Vagina (tissue), 2 donors: Measurements from ENCODE around the gene TMTC3. TPM values are rescaled to one million over a fixed set of nuclear protein-coding genes. Genes with fewer than 3 reads are reported as not detected.
A peak's percentile ranks its signal among the peaks of the same experiment; 100 is the strongest.

Experiments
- DNase-seq, 2 donors: peaks; one replicate each; pipeline ENCODE4 v3.0.0-alpha.2; 2017; ENCODE audit errors: extremely low spot score in 2 of 2
- H3K27ac ChIP-seq: fragments of 200-600 bp; sonication (generic); one replicate; pipeline ENCODE4 v1.5.1; 2019
- H3K27me3 ChIP-seq: fragments of 200-600 bp; sonication (generic); one replicate; pipeline ENCODE4 v1.5.1; 2019
- H3K36me3 ChIP-seq, 2 donors: fragments of 200-600 bp; sonication (generic); one replicate each; pipeline ENCODE4 v1.5.1; 2017 to 2019
- H3K4me1 ChIP-seq: fragments of 200-600 bp; sonication (generic); one replicate; pipeline ENCODE4 v1.5.1; 2019
- H3K4me3 ChIP-seq, 2 donors: fragments of 200-600 bp; sonication (generic); 1 replicate in 1 of 2; 2 replicates in 1 of 2; pipeline ENCODE4 v1.5.1; 2016 to 2019
- H3K9me3 ChIP-seq: fragments of 200-600 bp; sonication (generic); one replicate; pipeline ENCODE4 v1.5.1; 2019
- POLR2A ChIP-seq, 2 donors: fragments of 450-650 bp; IDR thresholded peaks; one replicate each; pipeline ENCODE4 v1.6.1; 2017; ENCODE audit warnings: antibody characterized with exemption in 2 of 2, mild to moderate bottlenecking in 2 of 2, moderate library complexity in 2 of 2
- POLR2AphosphoS5 ChIP-seq, 2 donors: sonication (generic); formaldehyde crosslinking; IDR thresholded peaks; one replicate each; pipeline ENCODE4 v1.9.0; 2017; ENCODE audit warnings: antibody characterized with exemption in 2 of 2, mild to moderate bottlenecking in 2 of 2, low read depth in 1 of 2; ENCODE audit not compliant: insufficient read depth in 1 of 2
- intact Hi-C: fragments of 100-400 bp; cut with DNase I; formaldehyde crosslinking; loops from one replicate; pipeline ENCODE4 v1.15.1; 2023
- total RNA-seq: library from RNA; depleted of rRNA; stranded (reverse); fragments of >200 nt; gene quantifications from one replicate; pipeline ENCODE4 v1.2.3, GENCODE V29; 2016
- TF ChIP-seq, protein P1 (sequence below), 3 experiments: fragments of 450-650 bp in 2 of 3; fragments of 200-600 bp in 1 of 3; sonication (generic) in 1 of 3; IDR thresholded peaks; one replicate each; pipeline ENCODE4 v1.5.1; 2017 to 2019; ENCODE audit warnings: antibody characterized with exemption in 3 of 3, mild to moderate bottlenecking in 2 of 3, moderate library complexity in 2 of 3

The TMTC3 gene
- total RNA-seq, 1 donor from 2014 or later, result 14.2 TPM

DNA sequence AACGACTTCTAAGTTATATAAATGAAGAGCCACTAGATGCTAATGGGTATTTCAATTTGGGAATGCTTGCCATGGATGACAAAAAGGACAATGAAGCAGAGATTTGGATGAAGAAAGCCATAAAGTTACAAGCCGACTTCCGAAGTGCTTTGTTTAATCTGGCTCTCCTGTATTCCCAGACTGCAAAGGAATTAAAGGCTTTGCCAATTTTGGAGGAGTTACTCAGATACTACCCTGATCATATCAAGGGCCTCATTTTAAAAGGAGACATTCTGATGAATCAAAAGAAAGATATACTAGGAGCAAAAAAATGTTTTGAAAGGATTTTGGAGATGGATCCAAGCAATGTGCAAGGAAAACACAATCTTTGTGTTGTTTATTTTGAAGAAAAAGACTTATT lies 52.8 kb downstream of the TMTC3 start:
- intact Hi-C loops, result no loop called here
- H3K27me3 ChIP-seq, result no peaks in the 10 kb centered on the region
- TF ChIP-seq POLR2AphosphoS5 (IDR thresholded peaks at IDR 0.05; ENCODE audit: insufficient read depth in 1 of 2, low read depth in 1 of 2) (no peak), POLR2A (IDR thresholded peaks at IDR 0.05) (no peak)
- TF ChIP-seq, protein P1, sequence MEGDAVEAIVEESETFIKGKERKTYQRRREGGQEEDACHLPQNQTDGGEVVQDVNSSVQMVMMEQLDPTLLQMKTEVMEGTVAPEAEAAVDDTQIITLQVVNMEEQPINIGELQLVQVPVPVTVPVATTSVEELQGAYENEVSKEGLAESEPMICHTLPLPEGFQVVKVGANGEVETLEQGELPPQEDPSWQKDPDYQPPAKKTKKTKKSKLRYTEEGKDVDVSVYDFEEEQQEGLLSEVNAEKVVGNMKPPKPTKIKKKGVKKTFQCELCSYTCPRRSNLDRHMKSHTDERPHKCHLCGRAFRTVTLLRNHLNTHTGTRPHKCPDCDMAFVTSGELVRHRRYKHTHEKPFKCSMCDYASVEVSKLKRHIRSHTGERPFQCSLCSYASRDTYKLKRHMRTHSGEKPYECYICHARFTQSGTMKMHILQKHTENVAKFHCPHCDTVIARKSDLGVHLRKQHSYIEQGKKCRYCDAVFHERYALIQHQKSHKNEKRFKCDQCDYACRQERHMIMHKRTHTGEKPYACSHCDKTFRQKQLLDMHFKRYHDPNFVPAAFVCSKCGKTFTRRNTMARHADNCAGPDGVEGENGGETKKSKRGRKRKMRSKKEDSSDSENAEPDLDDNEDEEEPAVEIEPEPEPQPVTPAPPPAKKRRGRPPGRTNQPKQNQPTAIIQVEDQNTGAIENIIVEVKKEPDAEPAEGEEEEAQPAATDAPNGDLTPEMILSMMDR (IDR thresholded peaks at IDR 0.05), result no peak
- H3K4me3 ChIP-seq, result no peak overlapping the region
- no peaks in the 10 kb centered on the region for H3K9me3 ChIP-seq
- no peak overlapping the region for H3K27ac ChIP-seq
- H3K4me1 ChIP-seq, result no peaks in the 10 kb centered on the region
- no peak for DNase-seq
- peaks cover 0 to 4% of the 10 kb centered on the region in 2 donors for H3K36me3 ChIP-seq

DNA sequence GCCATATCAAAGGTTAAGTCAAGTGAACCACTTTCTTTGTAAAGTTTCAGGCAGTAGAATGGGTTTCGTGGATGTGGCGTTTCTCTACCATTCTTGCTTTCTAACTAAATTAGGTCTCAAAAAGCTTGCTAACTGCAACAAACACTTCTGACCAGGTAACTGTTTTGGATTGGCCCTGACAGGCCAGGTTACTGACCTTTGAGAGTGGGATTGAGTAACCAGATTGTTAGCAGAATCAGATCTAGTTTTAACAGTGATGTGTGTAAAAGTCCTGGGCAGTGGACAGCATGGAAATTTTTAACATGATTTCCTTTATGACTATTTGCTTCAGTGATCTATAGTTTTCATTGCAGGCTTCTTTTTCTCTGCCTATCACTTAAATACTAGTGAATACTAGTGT lies 57.9 kb downstream of the TMTC3 start:
- Histone ChIP-seq H3K9me3 (no peaks in the 10 kb centered on the region), H3K4me3 (no peak overlapping the region), H3K27ac (no peak overlapping the region), H3K36me3 (peaks cover 0 to 4% of the 10 kb centered on the region in 2 donors), H3K27me3 (no peaks in the 10 kb centered on the region), H3K4me1 (no peaks in the 10 kb centered on the region)
- TF ChIP-seq POLR2AphosphoS5 (IDR thresholded peaks at IDR 0.05; ENCODE audit: insufficient read depth in 1 of 2, low read depth in 1 of 2), result no peak
- no peak for TF ChIP-seq POLR2A (IDR thresholded peaks at IDR 0.05)
- TF ChIP-seq, protein P1 (IDR thresholded peaks at IDR 0.05), result no peak
- no peak for DNase-seq
- intact Hi-C loops, result no loop called here

DNA sequence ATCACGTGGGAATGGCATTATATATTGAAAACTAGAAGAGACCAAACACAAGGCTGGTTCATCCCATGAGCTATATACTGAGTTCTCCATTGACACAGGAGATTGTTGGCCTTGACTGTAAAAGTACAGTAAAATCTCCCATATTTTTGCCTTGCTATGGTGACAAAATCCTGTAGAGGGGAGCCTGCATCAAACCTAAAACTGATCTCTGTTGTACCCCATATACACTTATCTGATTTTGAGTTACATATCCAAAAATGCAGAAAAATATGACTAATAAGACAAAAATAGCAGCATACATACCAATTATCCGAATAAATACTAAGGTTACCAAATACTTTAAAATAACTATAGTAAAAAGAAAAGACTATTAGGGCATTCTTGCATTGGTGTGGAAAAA lies 60.4 kb downstream of the TMTC3 start:
- Histone ChIP-seq H3K27me3 (no peaks in the 10 kb centered on the region), H3K27ac (no peak overlapping the region), H3K4me1 (no peaks in the 10 kb centered on the region), H3K36me3 (no peaks in the 10 kb centered on the region), H3K9me3 (no peaks in the 10 kb centered on the region), H3K4me3 (no peak overlapping the region)
- intact Hi-C loops, result no loop called here
- no peak for TF ChIP-seq POLR2AphosphoS5 (IDR thresholded peaks at IDR 0.05; ENCODE audit: insufficient read depth in 1 of 2, low read depth in 1 of 2)
- no peak for TF ChIP-seq POLR2A (IDR thresholded peaks at IDR 0.05)
- TF ChIP-seq, protein P1 (IDR thresholded peaks at IDR 0.05), result no peak
- DNase-seq, result no peak

DNA sequence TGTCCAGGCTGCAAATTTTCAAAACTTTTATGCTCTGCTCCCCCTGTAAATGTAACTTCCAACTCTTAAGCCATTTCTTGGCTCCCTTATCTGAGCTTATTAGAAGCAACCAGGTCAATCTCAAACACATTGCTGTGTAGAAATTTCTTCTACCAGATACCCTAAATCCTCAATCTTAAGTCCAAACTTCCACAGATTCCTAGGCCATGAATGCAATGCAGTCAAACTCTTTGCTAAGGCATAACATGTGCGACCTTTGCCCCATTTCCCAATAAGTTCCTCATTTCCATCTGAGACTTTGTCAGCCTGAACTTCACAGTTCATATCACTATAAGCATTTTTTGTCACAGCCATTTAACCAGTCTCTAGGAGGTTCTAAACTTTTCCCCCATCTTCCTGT lies 64.5 kb downstream of the TMTC3 start:
- no peaks in the 10 kb centered on the region for H3K4me1 ChIP-seq
- no peak for DNase-seq

DNA sequence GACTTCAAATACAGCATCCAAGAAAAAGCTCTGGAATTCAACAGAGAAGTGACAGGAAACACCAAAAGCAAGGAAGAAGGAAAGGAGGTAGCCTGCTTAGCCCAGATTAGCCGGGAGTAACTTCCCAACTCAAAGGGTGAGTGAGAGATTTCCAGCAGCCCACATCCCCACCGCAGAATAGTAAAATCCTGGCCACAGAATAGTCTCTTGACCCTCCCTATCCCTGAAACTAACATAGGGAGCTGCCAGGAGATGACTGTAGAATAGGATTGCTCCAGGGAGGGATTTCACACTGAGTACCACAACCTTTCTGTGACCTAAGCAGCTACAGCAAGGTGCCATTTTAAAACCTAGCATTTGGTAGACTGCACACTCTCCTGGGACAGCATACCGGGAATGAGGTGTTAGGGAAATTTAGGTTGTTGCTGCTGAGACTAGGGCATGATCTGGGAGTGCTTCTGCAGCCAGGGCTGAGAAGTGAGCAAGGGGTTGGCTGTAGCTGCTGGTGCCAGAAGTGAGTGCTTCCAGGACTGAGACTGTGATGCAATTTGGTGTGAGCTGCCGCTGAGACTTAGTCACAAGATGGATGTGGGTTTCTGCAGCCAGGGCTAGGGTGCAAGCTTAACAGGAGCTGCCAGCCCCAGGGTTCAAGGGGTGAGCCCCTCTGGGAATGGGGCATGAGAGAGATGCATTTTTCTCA lies 66.0 kb downstream of the TMTC3 start:
- Histone ChIP-seq H3K4me1 (no peaks in the 10 kb centered on the region), H3K4me3 (no peak overlapping the region), H3K27ac (peak overlapping the region; percentile 33), H3K36me3 (no peaks in the 10 kb centered on the region), H3K9me3 (peaks cover 9% of the 10 kb centered on the region), H3K27me3 (no peaks in the 10 kb centered on the region)
- intact Hi-C loops, result no loop called here
- TF ChIP-seq POLR2A (IDR thresholded peaks at IDR 0.05) (no peak), POLR2AphosphoS5 (IDR thresholded peaks at IDR 0.05; ENCODE audit: insufficient read depth in 1 of 2, low read depth in 1 of 2) (peak in 1 of 2 donors; percentile 43)
- TF ChIP-seq, protein P1 (IDR thresholded peaks at IDR 0.05), result no peak
- no peak for DNase-seq

More for the DNA sequence above, 64.5 kb downstream of the TMTC3 start:
- intact Hi-C loops, result no loop called here
- peak overlapping the region; percentile 33 for H3K27ac ChIP-seq
- H3K9me3 ChIP-seq, result peaks cover 5% of the 10 kb centered on the region
- H3K36me3 ChIP-seq, result no peaks in the 10 kb centered on the region
- TF ChIP-seq, protein P1 (IDR thresholded peaks at IDR 0.05), result no peak
- TF ChIP-seq POLR2A (IDR thresholded peaks at IDR 0.05), result no peak
- no peak for TF ChIP-seq POLR2AphosphoS5 (IDR thresholded peaks at IDR 0.05; ENCODE audit: insufficient read depth in 1 of 2, low read depth in 1 of 2)
- no peak overlapping the region for H3K4me3 ChIP-seq
- no peaks in the 10 kb centered on the region for H3K27me3 ChIP-seq
